ENCODE measurements around the gene HSPA4.

GRCh38 chr5:133130387-133131118 is 78.7 kb downstream of the HSPA4 start:
- TF ChIP-seq CTCF (IDR thresholded peaks at IDR 0.05; ENCODE audit: poor library complexity, severe bottlenecking) = no peak
- TF ChIP-seq RAD21 (conservative IDR thresholded peaks at IDR 0.05) = no peak
- no peak for TF ChIP-seq MXI1 (conservative IDR thresholded peaks at IDR 0.05; ENCODE audit: poor library complexity, severe bottlenecking)
- TF ChIP-seq TAF1 (IDR thresholded peaks at IDR 0.05; ENCODE audit: low read depth) = no peak
- no peak for TF ChIP-seq EZH2 (IDR thresholded peaks at IDR 0.05; ENCODE audit: borderline replicate concordance, insufficient read depth, low read length, poor library complexity, severe bottlenecking)
- no peak for TF ChIP-seq POLR2AphosphoS5 (IDR thresholded peaks at IDR 0.05)
- no peak for TF ChIP-seq REST (IDR thresholded peaks at IDR 0.05; ENCODE audit: borderline replicate concordance)
- TF ChIP-seq SMC3 (conservative IDR thresholded peaks at IDR 0.05; ENCODE audit: poor library complexity) = no peak

All from neural cell (in vitro differentiated cells).